Uterus (tissue), 4 donors: ENCODE results near the gene SNRK. TPM values are rescaled to one million over a fixed set of nuclear protein-coding genes. Genes with fewer than 3 reads are reported as not detected.

Experiments
- DNase-seq, 2 donors: peaks; one replicate each; pipeline ENCODE4 v3.0.0-alpha.2; 2019 to 2020
- H3K27ac ChIP-seq, 2 donors: fragments of 200-600 bp; sonication (generic); 1 replicate in 1 of 2; 2 replicates in 1 of 2; pipeline ENCODE4 v1.5.1; 2016 to 2018
- H3K27me3 ChIP-seq, 2 donors: fragments of 200-600 bp; sonication (generic); one replicate each; pipeline ENCODE4 v1.5.1; 2018 to 2019; ENCODE audit warnings: control low read depth in 1 of 2
- H3K36me3 ChIP-seq, 2 donors: fragments of 200-600 bp; sonication (generic); one replicate each; pipeline ENCODE4 v1.5.1; 2019; ENCODE audit warnings: control low read depth in 1 of 2
- H3K4me1 ChIP-seq, 2 donors: fragments of 200-600 bp; sonication (generic); one replicate each; pipeline ENCODE4 v1.5.1; 2018 to 2019; ENCODE audit warnings: control low read depth in 1 of 2
- H3K4me3 ChIP-seq, 2 donors: fragments of 200-600 bp; sonication (generic); 1 replicate in 1 of 2; 2 replicates in 1 of 2; pipeline ENCODE4 v1.5.1; 2018 to 2019; ENCODE audit warnings: mild to moderate bottlenecking in 1 of 2
- H3K9me3 ChIP-seq, 2 donors: fragments of 200-600 bp; sonication (generic); one replicate each; pipeline ENCODE4 v1.5.1; 2019; ENCODE audit warnings: control low read depth in 1 of 2
- POLR2A ChIP-seq, 2 donors: fragments of 450-650 bp; IDR thresholded peaks; one replicate each; pipeline ENCODE4 v1.6.1; 2016; ENCODE audit warnings: antibody characterized with exemption in 2 of 2, mild to moderate bottlenecking in 1 of 2, moderate library complexity in 1 of 2
- intact Hi-C: fragments of 100-400 bp; cut with DNase I; formaldehyde crosslinking; loops from one replicate; pipeline ENCODE4 v1.15.1; 2023; ENCODE audit warnings: low total_unique reads
- total RNA-seq, 4 donors: library from RNA; depleted of rRNA in 3 of 4; stranded (reverse); fragments of >200 nt in 3 of 4; gene quantifications; one replicate each; pipeline versions ENCODE4 v1.1.0 to v1.2.4, GENCODE V29; 2014 to 2023
- TF ChIP-seq, protein P1 (sequence below), 4 experiments: fragments of 200-600 bp in 2 of 4; fragments of 450-650 bp in 2 of 4; sonication (generic) in 2 of 4; IDR thresholded peaks; one replicate each; pipeline ENCODE4 v1.5.1; 2016 to 2019; ENCODE audit warnings: antibody characterized with exemption in 4 of 4, mild to moderate bottlenecking in 2 of 4, moderate library complexity in 1 of 4
- donor health status: DM: yes; HTN: yes; CAD: no.

Gene SNRK
- total RNA-seq, 4 donors from 2014 or later, result 57.1 to 109 (median 98.3) TPM

DNA sequence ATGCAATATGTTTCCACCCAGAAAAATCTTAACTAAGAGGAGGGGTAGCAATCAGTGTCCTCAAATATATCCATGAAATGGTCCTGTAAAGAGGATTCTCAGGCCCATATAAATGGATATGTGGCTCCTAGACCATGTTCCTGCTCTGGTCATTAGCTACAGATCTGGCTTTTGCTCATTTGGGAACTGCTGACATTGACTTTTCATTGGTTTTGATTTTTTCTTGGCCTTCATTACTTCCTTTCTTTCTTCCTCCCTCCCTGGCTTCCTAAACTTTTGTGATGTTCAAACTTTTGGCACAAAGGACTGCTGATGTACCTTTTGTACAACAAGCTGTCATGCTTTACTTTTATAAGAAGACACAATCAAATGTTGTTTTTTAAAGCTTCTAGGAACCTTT lies 41.6 kb upstream of the SNRK start:
- Histone ChIP-seq H3K4me1 (no peaks in the 10 kb centered on the region), H3K27ac (no peak overlapping the region), H3K9me3 (no peaks in the 10 kb centered on the region), H3K4me3 (no peak overlapping the region), H3K36me3 (no peaks in the 10 kb centered on the region), H3K27me3 (no peaks in the 10 kb centered on the region)
- intact Hi-C loops, result no loop called here
- no peak for TF ChIP-seq POLR2A (IDR thresholded peaks at IDR 0.05)
- TF ChIP-seq, protein P1, sequence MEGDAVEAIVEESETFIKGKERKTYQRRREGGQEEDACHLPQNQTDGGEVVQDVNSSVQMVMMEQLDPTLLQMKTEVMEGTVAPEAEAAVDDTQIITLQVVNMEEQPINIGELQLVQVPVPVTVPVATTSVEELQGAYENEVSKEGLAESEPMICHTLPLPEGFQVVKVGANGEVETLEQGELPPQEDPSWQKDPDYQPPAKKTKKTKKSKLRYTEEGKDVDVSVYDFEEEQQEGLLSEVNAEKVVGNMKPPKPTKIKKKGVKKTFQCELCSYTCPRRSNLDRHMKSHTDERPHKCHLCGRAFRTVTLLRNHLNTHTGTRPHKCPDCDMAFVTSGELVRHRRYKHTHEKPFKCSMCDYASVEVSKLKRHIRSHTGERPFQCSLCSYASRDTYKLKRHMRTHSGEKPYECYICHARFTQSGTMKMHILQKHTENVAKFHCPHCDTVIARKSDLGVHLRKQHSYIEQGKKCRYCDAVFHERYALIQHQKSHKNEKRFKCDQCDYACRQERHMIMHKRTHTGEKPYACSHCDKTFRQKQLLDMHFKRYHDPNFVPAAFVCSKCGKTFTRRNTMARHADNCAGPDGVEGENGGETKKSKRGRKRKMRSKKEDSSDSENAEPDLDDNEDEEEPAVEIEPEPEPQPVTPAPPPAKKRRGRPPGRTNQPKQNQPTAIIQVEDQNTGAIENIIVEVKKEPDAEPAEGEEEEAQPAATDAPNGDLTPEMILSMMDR (IDR thresholded peaks at IDR 0.05), result no peak
- DNase-seq, result no peak

DNA sequence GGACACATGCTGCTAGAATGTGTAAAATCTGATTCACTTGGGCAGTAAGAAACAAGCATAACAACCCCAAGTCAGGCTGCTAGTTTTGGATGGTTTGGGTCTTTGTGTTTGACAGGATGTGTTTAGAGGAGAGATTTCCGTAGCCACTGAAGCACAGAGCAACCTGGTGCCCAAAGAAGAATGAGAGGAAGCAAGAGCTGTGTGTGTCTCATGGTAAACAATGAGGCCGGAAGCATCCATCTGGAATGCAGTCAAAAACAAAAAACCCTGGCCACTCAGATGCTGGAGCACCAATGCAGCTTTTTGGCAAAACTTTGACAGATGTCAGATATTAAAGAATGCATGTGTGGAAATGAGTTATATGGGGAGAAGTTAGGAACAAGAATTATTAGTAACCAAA lies 39.4 kb upstream of the SNRK start:
- Histone ChIP-seq H3K36me3 (no peaks in the 10 kb centered on the region), H3K4me1 (no peaks in the 10 kb centered on the region), H3K27ac (peak overlapping the region in 1 of 2 donors; percentile 13), H3K4me3 (no peak overlapping the region), H3K27me3 (no peaks in the 10 kb centered on the region), H3K9me3 (no peaks in the 10 kb centered on the region)
- peak in 1 of 2 donors; percentile 19 for DNase-seq
- intact Hi-C loops, result no loop called here
- no peak for TF ChIP-seq POLR2A (IDR thresholded peaks at IDR 0.05)
- TF ChIP-seq, protein P1 (IDR thresholded peaks at IDR 0.05), result no peak

DNA sequence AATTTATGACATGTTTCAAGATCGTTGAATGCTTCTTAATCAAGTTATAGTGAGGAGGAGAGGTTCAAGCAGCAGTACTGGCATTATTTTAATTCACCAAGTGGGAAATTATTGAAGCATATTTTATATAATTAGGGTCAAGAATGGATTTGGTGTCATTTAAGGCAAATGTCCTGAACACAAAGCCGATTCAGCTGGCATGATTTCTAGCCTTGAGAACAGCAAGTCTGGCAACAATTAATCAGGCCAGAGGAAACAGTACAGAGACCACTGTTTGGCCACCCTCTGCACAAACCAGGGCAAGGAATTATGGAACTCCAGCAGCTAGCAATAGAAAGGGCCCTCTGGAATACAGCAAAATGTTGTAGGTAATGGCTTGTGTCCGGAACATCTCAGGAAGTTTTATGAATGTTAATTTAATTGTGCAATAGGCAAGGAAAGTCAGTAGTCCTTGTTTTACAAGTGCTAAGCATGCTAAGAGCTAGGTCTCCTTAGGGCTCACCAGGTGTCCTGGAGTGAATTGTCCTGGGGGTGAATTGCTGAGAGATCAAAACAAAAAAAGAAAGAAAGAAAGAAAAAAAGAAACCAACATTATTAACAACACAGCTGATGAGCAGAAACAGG lies 38.7 kb upstream of the SNRK start:
- no peak for TF ChIP-seq POLR2A (IDR thresholded peaks at IDR 0.05)
- TF ChIP-seq, protein P1 (IDR thresholded peaks at IDR 0.05), result no peak
- Histone ChIP-seq H3K4me1 (no peaks in the 10 kb centered on the region), H3K4me3 (no peak overlapping the region), H3K27me3 (no peaks in the 10 kb centered on the region), H3K9me3 (no peaks in the 10 kb centered on the region), H3K27ac (peak overlapping the region in 1 of 2 donors; percentile 23), H3K36me3 (no peaks in the 10 kb centered on the region)
- intact Hi-C loops, result no loop called here
- DNase-seq, result no peak

- intact Hi-C loops, result no loop called here
- H3K27me3 ChIP-seq, result no peaks in the 10 kb centered on the region
- H3K36me3 ChIP-seq, result no peaks in the 10 kb centered on the region
- H3K4me1 ChIP-seq, result no peaks in the 10 kb centered on the region
- H3K27ac ChIP-seq, result peak overlapping the region in 1 of 2 donors; percentile 23
- TF ChIP-seq, protein P1 (IDR thresholded peaks at IDR 0.05), result no peak
- TF ChIP-seq POLR2A (IDR thresholded peaks at IDR 0.05), result no peak
- no peak overlapping the region for H3K4me3 ChIP-seq
- DNase-seq, result no peak
- no peaks in the 10 kb centered on the region for H3K9me3 ChIP-seq
Measured at GRCh38 chr3:43248185-43248583, 38.2 kb upstream of the SNRK start.

- DNase-seq, result no peak
- Histone ChIP-seq H3K36me3 (no peaks in the 10 kb centered on the region), H3K27ac (no peak overlapping the region), H3K4me1 (no peaks in the 10 kb centered on the region), H3K27me3 (no peaks in the 10 kb centered on the region), H3K9me3 (no peaks in the 10 kb centered on the region), H3K4me3 (no peak overlapping the region)
- TF ChIP-seq POLR2A (IDR thresholded peaks at IDR 0.05), result no peak
- TF ChIP-seq, protein P1 (IDR thresholded peaks at IDR 0.05), result no peak
- intact Hi-C loops, result no loop called here
Measured at GRCh38 chr3:43248973-43249372, 37.4 kb upstream of the SNRK start.
